HepG2 (cell line): ENCODE results near the gene CREM. TPM values are rescaled to one million over a fixed set of nuclear protein-coding genes. Genes with fewer than 3 reads are reported as not detected.
"Not testable (repeated sequence)": the region's sequence is repeated elsewhere in the genome, so short reads cannot be mapped to it uniquely, and the experiment has no call there.

ENCODE experiments used
- ATAC-seq: fragments of 200-7000 bp; cut with Tn5 transposase; 3 replicates; pipeline ENCODE4 v1.9.1; 2020; ENCODE audit warnings: mild to moderate bottlenecking, moderate library complexity
- BruUV-seq: library from RNA; stranded (reverse); fragments of 400-500 nt; replicated peaks from 2 replicates; lab custom pipeline; 2021; lab: Mats Ljungman, UMichigan
- CTCF ChIA-PET: fragments of 300-600 bp; formaldehyde crosslinking; extraction: SDS; loops from one replicate; lab custom pipeline; 2021; ENCODE audit warnings: low total read pairs, inconsistent platforms, low intra/inter-chr PET ratio; lab: Yijun Ruan, JAX
- POLR2A ChIA-PET: fragments of 350-600 bp; sonication (Branson Sonifier 250); formaldehyde crosslinking; loops from one replicate; lab custom pipeline; 2020; ENCODE audit warnings: antibody characterized with exemption, inconsistent platforms; lab: Yijun Ruan, JAX
- DNase-seq: peaks from one replicate; pipeline ENCODE4 v3.0.0-alpha.2; 2015; ENCODE audit warnings: low spot score
- FAIRE-seq: peaks from 3 replicates; lab custom pipeline; 2011; peaks lifted over from hg19 to GRCh38; lab: Jason Lieb, UNC
- H2AFZ ChIP-seq: one replicate; pipeline ENCODE4 v1.6.1; 2011; ENCODE audit warnings: low read length, inconsistent platforms
- H3K27ac ChIP-seq: fragments of 300-600 bp; 3 replicates; pipeline ENCODE4 v1.8.0; 2011; ENCODE audit warnings: mixed run types, mild to moderate bottlenecking, mixed read lengths, low read length, inconsistent platforms; ENCODE audit not compliant: insufficient read depth; ENCODE audit errors: extremely low read length
- H3K27me3 ChIP-seq, 2 experiments: fragments of 200-600 bp in 1 of 2; 2 replicates in 1 of 2; 3 replicates in 1 of 2; pipeline versions ENCODE4 v1.6.0 to v1.8.0; 2011; ENCODE audit warnings: low read length in 2 of 2, mild to moderate bottlenecking in 2 of 2, moderate library complexity in 2 of 2, inconsistent platforms in 1 of 2; ENCODE audit not compliant: insufficient read depth in 2 of 2, control insufficient read depth in 1 of 2
- H3K36me3 ChIP-seq, 2 experiments: fragments of 200-600 bp in 1 of 2; replicated peaks in 1 of 2; 2 replicates in 1 of 2; 3 replicates in 1 of 2; pipeline versions ENCODE4 v1.5.1 to v1.8.0; 2011; ENCODE audit warnings: low read length in 2 of 2, inconsistent platforms in 1 of 2; ENCODE audit not compliant: insufficient read depth in 2 of 2, control insufficient read depth in 1 of 2
- H3K4me1 ChIP-seq: 2 replicates; pipeline ENCODE4 v1.5.1; 2012; ENCODE audit warnings: low read length, inconsistent platforms; ENCODE audit not compliant: insufficient read depth
- H3K4me2 ChIP-seq: 2 replicates; pipeline ENCODE4 v1.6.0; 2011; ENCODE audit warnings: low read depth, low read length, inconsistent platforms
- H3K4me3 ChIP-seq, 3 experiments: fragments of 200-600 bp in 1 of 3; sonication (generic), shearing (Covaris generic) in 1 of 3; replicated peaks in 1 of 3; 2 replicates each; pipeline ENCODE4 v1.5.1; 2011 to 2016; ENCODE audit warnings: low read length in 3 of 3, inconsistent platforms in 2 of 3, low read depth in 2 of 3, mild to moderate bottlenecking in 2 of 3, control low read depth in 1 of 3, mixed read lengths in 1 of 3; ENCODE audit not compliant: insufficient read depth in 1 of 3
- H3K79me2 ChIP-seq: one replicate; pipeline ENCODE4 v1.6.1; 2011; ENCODE audit warnings: low read length, inconsistent platforms; ENCODE audit not compliant: insufficient read depth
- H3K9ac ChIP-seq: 2 replicates; pipeline ENCODE4 v1.6.0; 2011; ENCODE audit warnings: mild to moderate bottlenecking, low read depth, low read length, inconsistent platforms; ENCODE audit not compliant: insufficient read depth
- H3K9me3 ChIP-seq: 2 replicates; pipeline ENCODE4 v1.5.1; 2012; ENCODE audit warnings: mild to moderate bottlenecking, low read length
- H4K20me1 ChIP-seq: 2 replicates; pipeline ENCODE4 v1.6.0; 2011; ENCODE audit warnings: inconsistent platforms, mild to moderate bottlenecking, low read length, moderate library complexity; ENCODE audit not compliant: insufficient read depth
- FOSL2 ChIP-seq: sonication (generic); formaldehyde crosslinking; IDR thresholded peaks from 2 replicates; pipeline ENCODE4 v1.4.0; 2020; ENCODE audit warnings: missing genetic modification reagents
- JUN ChIP-seq: sonication (generic); formaldehyde crosslinking; IDR thresholded peaks from 2 replicates; pipeline ENCODE4 v1.4.0; 2020; ENCODE audit warnings: mild to moderate bottlenecking, missing genetic modification reagents
- WGBS: methylation state at CpG from one replicate; pipeline ENCODE4 v1.1.6; 2017; ENCODE audit warnings: low lambda C conversion rate; 5-methylcytosine and 5-hydroxymethylcytosine counted together
- in situ Hi-C: cut with HindIII; loops from 2 replicates; pipeline ENCODE4 v1.10.0; 2017; ENCODE audit warnings: low pct_unique_long_range_greater_than_20kb; ENCODE audit not compliant: extremely low pct_ligation_motif_present
- intact Hi-C: fragments of 100-400 bp; cut with micrococcal nuclease; formaldehyde crosslinking; loops from one replicate; pipeline ENCODE4 v1.10.0; 2022; ENCODE audit not compliant: unreplicated experiment
- polyA plus RNA-seq, 8 experiments: library from polyadenylated mRNA; depleted of rRNA in 3 of 8; stranded (reverse) in 7 of 8; unstranded in 1 of 8; fragments of >200 nt; fragmentation: Illumina TruSeq in 4 of 8; extraction: Trizol in 4 of 8; gene quantifications; 2 replicates each; pipeline versions ENCODE4 v1.2.1 to v1.2.3, GENCODE V29; 2011 to 2016; ENCODE audit warnings: low read depth in 4 of 8, missing spikeins in 1 of 8, mixed read lengths in 1 of 8; ENCODE audit not compliant: insufficient read depth in 1 of 8
- total RNA-seq, 5 experiments: library from RNA; depleted of rRNA; stranded (reverse); fragments of >200 nt; fragmentation: Illumina TruSeq; extraction: Trizol; gene quantifications; 2 replicates each; pipeline ENCODE4 v1.2.3, GENCODE V29; 2016; ENCODE audit warnings: low read depth in 1 of 5
- TF ChIP-seq, protein P1 (sequence below), 2 experiments: fragments of 450-650 bp in 1 of 2; sonication (generic) in 1 of 2; formaldehyde crosslinking; IDR thresholded peaks; 2 replicates each; pipeline versions ENCODE4 v1.5.0 to v1.8.0; 2020 to 2022; ENCODE audit warnings: mild to moderate bottlenecking in 1 of 2, missing genetic modification reagents in 1 of 2
- TF ChIP-seq, protein P2 (sequence below): sonication (generic); formaldehyde crosslinking; conservative IDR thresholded peaks from 2 replicates; pipeline ENCODE4 v1.4.0; 2020; ENCODE audit warnings: missing genetic modification reagents

CREM gene
- total and polyA plus RNA-seq, 2 of the 13 experiments (the other 11 are each of a cell fraction or from before 2014, with no cell fraction given), result 21.3 to 25.4 TPM

DNA sequence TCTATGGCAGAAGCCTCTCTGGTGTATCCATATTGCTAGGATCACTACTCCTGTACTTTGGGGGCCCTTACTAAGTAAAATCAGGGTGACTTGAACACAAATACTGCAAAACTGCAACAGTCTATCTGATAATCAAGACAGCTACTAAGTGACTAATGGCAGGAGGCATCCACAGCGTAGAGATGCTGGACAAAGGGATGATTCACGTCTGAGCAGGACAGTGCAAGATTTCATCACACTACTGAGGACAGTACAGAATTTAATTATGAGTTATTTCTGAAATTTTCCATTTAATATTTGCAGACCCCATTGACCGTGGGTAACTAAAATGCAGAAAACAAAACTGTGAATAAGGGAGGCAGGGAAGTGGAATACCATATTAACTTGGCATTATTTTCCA is 46.9 kb upstream of the CREM start:
- POLR2A ChIA-PET, result no interaction called here
- WGBS, result 90% methylated on average over 3 of the region's 3 CpGs
- no peak for FAIRE-seq

DNA sequence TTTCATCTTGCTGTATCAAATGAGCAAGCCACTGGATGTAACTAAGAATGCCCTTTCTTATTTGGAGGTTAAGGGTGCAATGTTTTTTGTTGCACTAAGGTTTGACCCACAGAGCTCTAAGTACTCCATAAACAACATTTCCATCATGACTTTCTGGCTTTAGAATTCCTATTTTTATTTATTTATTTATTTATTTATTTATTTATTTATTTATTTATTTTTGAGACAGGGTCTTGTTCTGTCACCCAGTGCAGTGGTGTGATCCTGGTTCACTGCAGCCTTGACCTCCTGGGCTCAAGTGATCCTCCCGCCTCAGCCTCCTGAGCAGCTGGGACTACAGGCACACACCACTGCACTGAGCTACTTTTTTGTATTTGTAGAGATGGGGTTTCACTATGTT is 46.4 kb upstream of the CREM start:
- CTCF ChIA-PET, intact Hi-C loops, ATAC-seq, H3K9ac ChIP-seq, DNase-seq, BruUV-seq, H2AFZ ChIP-seq, H4K20me1 ChIP-seq, FAIRE-seq, in situ Hi-C loops, H3K4me3 ChIP-seq, H3K27ac ChIP-seq, H3K36me3 ChIP-seq, H3K9me3 ChIP-seq, H3K27me3 ChIP-seq, POLR2A ChIA-PET, H3K4me2 ChIP-seq, H3K4me1 ChIP-seq: not testable (repeated sequence)
- 100% methylated on average over 1 of the region's 1 CpG for WGBS
- peaks cover 29% of the 10 kb centered on the region for H3K79me2 ChIP-seq

More for the DNA sequence above, 46.9 kb upstream of the CREM start:
- in situ Hi-C loops (no loop called here), intact Hi-C loops (no loop called here)
- Histone ChIP-seq H3K79me2 (peaks cover 34% of the 10 kb centered on the region), H3K27me3 (no peaks in the 10 kb centered on the region), H3K9me3 (peaks cover 6% of the 10 kb centered on the region; the same call in 1 of the 2 replicates), H4K20me1 (0 out of 2 replicates have a peak, but pooled peaks cover 3% of the 10 kb centered on the region), H2AFZ (no peak overlapping the region), H3K4me2 (no peak overlapping the region), H3K4me3 (no peak overlapping the region), H3K27ac (no peak overlapping the region), H3K36me3 (no peaks in the 10 kb centered on the region), H3K4me1 (no peaks in the 10 kb centered on the region), H3K9ac (no peak overlapping the region)
- TF ChIP-seq, protein P1, sequence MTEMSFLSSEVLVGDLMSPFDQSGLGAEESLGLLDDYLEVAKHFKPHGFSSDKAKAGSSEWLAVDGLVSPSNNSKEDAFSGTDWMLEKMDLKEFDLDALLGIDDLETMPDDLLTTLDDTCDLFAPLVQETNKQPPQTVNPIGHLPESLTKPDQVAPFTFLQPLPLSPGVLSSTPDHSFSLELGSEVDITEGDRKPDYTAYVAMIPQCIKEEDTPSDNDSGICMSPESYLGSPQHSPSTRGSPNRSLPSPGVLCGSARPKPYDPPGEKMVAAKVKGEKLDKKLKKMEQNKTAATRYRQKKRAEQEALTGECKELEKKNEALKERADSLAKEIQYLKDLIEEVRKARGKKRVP (CRISPR knock-in tag; IDR thresholded peaks at IDR 0.05), result 0 out of 4 replicates have a peak, but pooled peaks of 1 of the 2 experiments have one; percentile 39
- TF ChIP-seq, protein P2, sequence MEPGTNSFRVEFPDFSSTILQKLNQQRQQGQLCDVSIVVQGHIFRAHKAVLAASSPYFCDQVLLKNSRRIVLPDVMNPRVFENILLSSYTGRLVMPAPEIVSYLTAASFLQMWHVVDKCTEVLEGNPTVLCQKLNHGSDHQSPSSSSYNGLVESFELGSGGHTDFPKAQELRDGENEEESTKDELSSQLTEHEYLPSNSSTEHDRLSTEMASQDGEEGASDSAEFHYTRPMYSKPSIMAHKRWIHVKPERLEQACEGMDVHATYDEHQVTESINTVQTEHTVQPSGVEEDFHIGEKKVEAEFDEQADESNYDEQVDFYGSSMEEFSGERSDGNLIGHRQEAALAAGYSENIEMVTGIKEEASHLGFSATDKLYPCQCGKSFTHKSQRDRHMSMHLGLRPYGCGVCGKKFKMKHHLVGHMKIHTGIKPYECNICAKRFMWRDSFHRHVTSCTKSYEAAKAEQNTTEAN (CRISPR knock-in tag), result no peak
- TF ChIP-seq JUN (CRISPR knock-in tag) (no peak), FOSL2 (CRISPR knock-in tag) (peak; percentile 48; the same call in 1 of the 2 replicates)
- ATAC-seq, result no peak
- CTCF ChIA-PET, result no interaction called here
- no TSS peak for BruUV-seq
- no peak for DNase-seq
